ENCODE data around the gene KCNK2.

- TF ChIP-seq CTCF (conservative IDR thresholded peaks at IDR 0.05; ENCODE audit: low read length) (no peak), EZH2phosphoT487 (IDR thresholded peaks at IDR 0.05; ENCODE audit: borderline replicate concordance) (no peak)
These were observed 2.1 kb downstream of the KCNK2 start for GRCh38 chr1:215084621-215085020.
